Measurements from ENCODE around the gene GIMAP1.

Gene GIMAP1

DNA sequence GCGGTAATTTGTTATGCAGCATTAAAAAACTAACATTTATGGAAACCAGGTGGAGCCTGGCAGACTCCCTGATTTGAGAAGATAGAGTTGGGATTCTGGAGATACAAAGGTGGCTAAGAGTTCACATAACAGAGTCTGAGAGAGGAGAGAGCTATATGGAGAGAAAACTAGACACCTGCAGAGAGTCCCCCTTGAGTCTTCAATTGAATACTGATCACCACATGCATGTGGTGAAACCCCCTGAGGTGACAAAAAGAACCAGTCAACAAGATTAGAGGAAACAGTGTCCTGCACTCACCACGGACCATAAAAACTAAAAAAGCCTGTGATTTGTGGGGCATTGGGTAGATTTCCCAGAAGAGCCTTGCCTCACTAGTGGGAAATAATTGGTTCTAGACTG lies 20.8 kb upstream of the GIMAP1 start:
- H3K4me1 Mint-ChIP-seq, result peaks cover 12% of the 10 kb centered on the region
- ATAC-seq (replicated peaks; ENCODE audit: extremely low read depth, poor library complexity, severe bottlenecking), result no peak
- no peak overlapping the region for H3K27ac Mint-ChIP-seq (ENCODE audit: low read depth)
- H3K4me3 Mint-ChIP-seq, result no peak overlapping the region
- H3K36me3 Mint-ChIP-seq (ENCODE audit: insufficient read depth), result peaks cover 10% of the 10 kb centered on the region
- no peak for DNase-seq (ENCODE audit: low spot score in 2 of 2)
- no peaks in the 10 kb centered on the region for H3K27me3 Mint-ChIP-seq
- peaks cover 31% of the 10 kb centered on the region for H3K9me3 Mint-ChIP-seq

DNA sequence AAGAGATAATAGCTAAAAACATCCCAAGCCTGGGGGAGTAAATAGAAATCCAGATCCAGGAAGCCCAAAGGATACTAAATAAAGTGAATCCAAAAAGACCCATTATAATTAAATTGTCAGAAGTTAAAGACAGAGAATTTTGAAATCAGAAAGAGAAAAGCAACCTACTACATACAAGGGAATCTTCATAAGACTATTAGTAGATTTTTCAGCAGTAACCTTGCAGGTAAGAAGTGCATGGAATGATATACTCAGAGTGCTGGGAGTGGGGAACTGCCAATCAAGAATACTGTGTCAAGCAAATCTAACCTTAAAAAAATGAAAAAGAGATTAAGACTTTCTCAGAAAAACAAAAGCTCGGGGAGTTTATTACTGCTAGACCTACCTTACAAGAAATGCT lies 13.2 kb upstream of the GIMAP1 start:
- DNase-seq (ENCODE audit: low spot score in 2 of 2) (no peak), ATAC-seq (replicated peaks; ENCODE audit: extremely low read depth, poor library complexity, severe bottlenecking) (no peak)
- H3K9me3 Mint-ChIP-seq, result peaks cover 43% of the 10 kb centered on the region
- H3K27ac Mint-ChIP-seq (ENCODE audit: low read depth), result peak overlapping the region; percentile 35
- no peaks in the 10 kb centered on the region for H3K27me3 Mint-ChIP-seq
- H3K4me3 Mint-ChIP-seq, result no peak overlapping the region
- peaks cover 5% of the 10 kb centered on the region for H3K4me1 Mint-ChIP-seq
- H3K36me3 Mint-ChIP-seq (ENCODE audit: insufficient read depth), result peaks cover 3% of the 10 kb centered on the region

DNA sequence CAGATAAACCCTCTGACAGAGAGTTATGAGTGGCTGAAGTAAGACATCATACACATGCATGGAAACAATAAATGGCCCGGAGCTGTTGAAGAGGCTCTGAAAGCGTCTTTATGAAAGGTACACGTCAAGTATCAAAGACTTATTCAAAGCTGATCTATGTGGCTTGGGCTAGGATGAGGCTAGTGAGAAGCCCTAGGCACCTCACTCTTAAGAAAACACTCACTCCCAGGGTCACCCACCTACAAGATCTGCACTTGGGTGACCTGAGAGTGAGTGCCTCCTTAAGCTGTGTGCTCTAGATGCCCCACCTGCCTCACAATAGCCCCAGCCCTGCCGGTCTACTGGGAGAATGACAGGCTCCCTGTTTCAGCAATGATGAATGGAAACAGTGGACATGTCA lies 1.1 kb upstream of the GIMAP1 start:
- H3K27ac Mint-ChIP-seq (ENCODE audit: low read depth), result peak overlapping the region; percentile 90
- H3K27me3 Mint-ChIP-seq, result no peaks in the 10 kb centered on the region
- ATAC-seq (replicated peaks; ENCODE audit: extremely low read depth, poor library complexity, severe bottlenecking) (peak; percentile 22), DNase-seq (ENCODE audit: low spot score in 2 of 2) (no peak)
- peaks cover 28% of the 10 kb centered on the region for H3K36me3 Mint-ChIP-seq (ENCODE audit: insufficient read depth)
- peaks cover 66% of the 10 kb centered on the region for H3K4me1 Mint-ChIP-seq
- no peaks in the 10 kb centered on the region for H3K9me3 Mint-ChIP-seq
- H3K4me3 Mint-ChIP-seq, result peak overlapping the region; percentile 96

DNA sequence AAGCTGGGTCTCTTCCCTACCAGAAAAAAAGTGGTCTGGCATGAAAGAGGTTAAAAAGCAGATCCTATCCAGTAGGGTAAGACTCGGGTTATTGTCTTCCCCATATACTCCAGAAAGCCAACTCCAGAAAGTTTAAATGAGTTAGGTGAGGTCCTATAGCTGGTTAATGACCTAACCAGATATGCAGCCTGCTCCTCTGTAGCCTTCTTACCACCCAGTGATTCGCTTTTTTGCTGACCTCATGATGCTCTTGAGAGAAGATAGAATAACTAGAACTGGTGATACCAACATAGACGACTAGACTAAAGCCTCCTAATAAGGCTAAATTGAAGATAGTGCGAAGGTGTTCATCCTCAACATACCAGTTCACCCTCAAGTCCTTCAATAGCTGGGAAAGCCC lies 675 bp upstream of the GIMAP1 start:
- Mint-ChIP-seq H3K4me1 (peaks cover 67% of the 10 kb centered on the region), H3K36me3 (ENCODE audit: insufficient read depth) (peaks cover 29% of the 10 kb centered on the region), H3K27ac (ENCODE audit: low read depth) (peak overlapping the region; percentile 90), H3K27me3 (no peaks in the 10 kb centered on the region), H3K9me3 (no peaks in the 10 kb centered on the region), H3K4me3 (peak overlapping the region; percentile 96)
- DNase-seq (ENCODE audit: low spot score in 2 of 2) (no peak), ATAC-seq (replicated peaks; ENCODE audit: extremely low read depth, poor library complexity, severe bottlenecking) (peak; percentile 22)

DNA sequence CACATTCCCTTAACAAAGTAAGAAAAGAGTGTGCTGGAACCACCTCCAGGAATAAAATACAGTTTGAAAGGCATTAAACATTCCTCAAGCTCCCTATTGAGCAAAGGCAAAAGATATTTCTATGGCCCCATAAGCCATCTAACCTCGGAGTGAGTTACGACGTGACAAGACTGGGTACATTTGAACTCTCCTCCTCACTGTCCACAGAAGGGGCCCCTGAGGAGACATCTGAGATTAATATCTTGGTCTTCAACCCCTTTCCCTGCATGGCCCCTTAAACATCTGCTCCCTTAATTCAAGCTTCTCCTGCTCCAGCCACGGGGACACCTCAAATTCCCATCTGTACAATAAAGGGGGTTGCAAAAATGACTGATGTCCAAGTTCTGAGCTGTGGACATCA lies 526 bp downstream of the GIMAP1 start:
- Mint-ChIP-seq H3K27ac (ENCODE audit: low read depth) (peak overlapping the region; percentile 90), H3K9me3 (no peaks in the 10 kb centered on the region), H3K36me3 (ENCODE audit: insufficient read depth) (peaks cover 41% of the 10 kb centered on the region), H3K4me1 (peaks cover 79% of the 10 kb centered on the region), H3K4me3 (peak overlapping the region; percentile 96), H3K27me3 (no peaks in the 10 kb centered on the region)
- no peak for ATAC-seq (replicated peaks; ENCODE audit: extremely low read depth, poor library complexity, severe bottlenecking)
- DNase-seq (ENCODE audit: low spot score in 2 of 2), result no peak

DNA sequence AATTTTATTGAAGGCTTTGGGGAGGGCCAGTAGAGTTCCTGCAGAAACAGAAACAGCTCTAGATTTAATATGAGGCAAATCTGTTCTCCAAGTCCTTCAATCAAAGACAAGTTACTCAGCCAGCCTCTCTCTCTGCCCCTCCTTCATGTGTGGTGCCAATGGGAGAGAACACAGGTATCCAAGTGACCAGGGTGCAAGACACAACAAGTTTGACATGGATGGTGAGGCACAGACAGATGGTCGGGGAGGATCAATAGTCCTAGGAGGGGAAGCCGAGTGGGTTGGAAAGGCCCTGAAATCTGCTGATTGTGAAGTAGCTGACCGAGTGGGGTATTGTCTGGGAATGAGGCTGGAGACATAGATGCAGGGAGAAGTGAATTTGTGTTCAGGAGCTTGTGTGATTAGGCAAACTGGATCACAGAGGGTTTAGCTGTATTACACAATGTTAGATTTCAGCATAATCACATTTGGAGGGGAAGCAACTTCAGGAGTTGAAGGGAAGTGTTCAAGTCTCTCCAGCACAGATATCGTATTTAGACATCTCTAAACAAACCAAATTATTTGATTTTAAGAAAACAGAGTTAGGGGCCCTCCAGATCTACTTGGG lies 1.5 kb downstream of the GIMAP1 start:
- no peak for DNase-seq (ENCODE audit: low spot score in 2 of 2)
- Mint-ChIP-seq H3K36me3 (ENCODE audit: insufficient read depth) (peaks cover 51% of the 10 kb centered on the region), H3K4me3 (peak overlapping the region; percentile 96)

DNA sequence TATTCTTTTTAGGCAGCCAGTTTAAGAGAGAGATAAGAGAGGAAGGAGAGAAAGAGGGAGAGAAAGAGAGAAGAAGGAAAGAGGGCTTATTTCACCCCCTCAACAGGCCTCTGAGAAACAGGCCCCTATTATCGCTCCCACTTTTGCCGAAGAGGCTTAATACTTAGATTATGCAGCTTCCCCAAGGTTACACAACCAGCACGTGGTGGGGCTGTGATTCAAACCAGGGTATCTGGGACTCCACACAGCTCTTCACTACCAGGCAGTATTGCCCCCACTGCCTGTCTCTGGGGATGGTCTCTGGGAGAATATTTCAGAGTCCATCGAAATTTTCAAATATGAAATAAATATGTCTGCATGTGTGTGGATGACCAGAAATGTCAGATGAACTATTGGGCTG lies 3.0 kb downstream of the GIMAP1 start:
- Mint-ChIP-seq H3K9me3 (no peaks in the 10 kb centered on the region), H3K36me3 (ENCODE audit: insufficient read depth) (peaks cover 63% of the 10 kb centered on the region), H3K27ac (ENCODE audit: low read depth) (peak overlapping the region; percentile 90), H3K4me3 (peak overlapping the region; percentile 96), H3K4me1 (peaks cover 87% of the 10 kb centered on the region), H3K27me3 (no peaks in the 10 kb centered on the region)
- ATAC-seq (replicated peaks; ENCODE audit: extremely low read depth, poor library complexity, severe bottlenecking), result no peak
- DNase-seq (ENCODE audit: low spot score in 2 of 2), result no peak

More for the DNA sequence above, 1.5 kb downstream of the GIMAP1 start:
- ATAC-seq (replicated peaks; ENCODE audit: extremely low read depth, poor library complexity, severe bottlenecking), result no peak
- Mint-ChIP-seq H3K27me3 (no peaks in the 10 kb centered on the region), H3K4me1 (peaks cover 87% of the 10 kb centered on the region), H3K9me3 (no peaks in the 10 kb centered on the region), H3K27ac (ENCODE audit: low read depth) (peak overlapping the region; percentile 90)

DNA sequence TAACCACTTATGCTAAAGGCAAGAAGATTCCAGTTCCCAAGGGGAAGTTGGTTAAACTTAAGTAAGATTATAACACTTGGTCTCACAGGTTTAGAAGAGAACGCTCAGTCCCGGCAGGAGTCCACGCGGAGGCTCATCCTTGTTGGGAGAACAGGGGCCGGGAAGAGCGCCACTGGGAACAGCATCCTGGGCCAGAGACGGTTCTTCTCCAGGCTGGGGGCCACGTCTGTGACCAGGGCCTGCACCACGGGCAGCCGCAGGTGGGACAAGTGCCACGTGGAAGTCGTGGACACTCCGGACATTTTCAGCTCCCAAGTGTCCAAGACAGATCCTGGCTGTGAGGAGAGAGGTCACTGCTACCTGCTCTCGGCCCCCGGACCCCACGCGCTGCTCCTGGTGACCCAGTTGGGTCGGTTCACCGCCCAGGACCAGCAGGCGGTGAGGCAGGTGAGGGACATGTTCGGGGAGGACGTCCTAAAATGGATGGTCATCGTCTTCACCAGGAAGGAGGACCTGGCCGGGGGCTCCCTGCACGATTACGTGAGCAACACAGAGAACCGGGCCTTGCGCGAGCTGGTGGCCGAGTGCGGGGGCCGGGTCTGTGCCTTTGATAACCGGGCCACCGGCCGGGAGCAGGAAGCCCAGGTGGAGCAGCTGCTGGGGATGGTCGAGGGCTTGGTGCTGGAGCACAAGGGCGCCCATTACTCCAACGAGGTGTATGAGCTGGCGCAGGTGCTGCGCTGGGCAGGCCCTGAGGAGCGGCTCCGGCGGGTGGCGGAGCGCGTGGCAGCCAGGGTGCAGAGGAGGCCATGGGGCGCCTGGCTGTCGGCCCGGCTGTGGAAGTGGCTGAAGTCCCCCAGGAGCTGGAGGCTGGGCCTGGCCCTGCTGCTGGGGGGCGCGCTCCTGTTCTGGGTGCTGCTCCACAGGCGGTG lies 3.8 kb downstream of the GIMAP1 start:
- Mint-ChIP-seq H3K27ac (ENCODE audit: low read depth) (no peak overlapping the region), H3K36me3 (ENCODE audit: insufficient read depth) (peaks cover 65% of the 10 kb centered on the region), H3K27me3 (no peaks in the 10 kb centered on the region), H3K4me3 (peak overlapping the region; percentile 96), H3K4me1 (peaks cover 83% of the 10 kb centered on the region), H3K9me3 (no peaks in the 10 kb centered on the region)
- ATAC-seq (replicated peaks; ENCODE audit: extremely low read depth, poor library complexity, severe bottlenecking) (no peak), DNase-seq (ENCODE audit: low spot score in 2 of 2) (no peak)

DNA sequence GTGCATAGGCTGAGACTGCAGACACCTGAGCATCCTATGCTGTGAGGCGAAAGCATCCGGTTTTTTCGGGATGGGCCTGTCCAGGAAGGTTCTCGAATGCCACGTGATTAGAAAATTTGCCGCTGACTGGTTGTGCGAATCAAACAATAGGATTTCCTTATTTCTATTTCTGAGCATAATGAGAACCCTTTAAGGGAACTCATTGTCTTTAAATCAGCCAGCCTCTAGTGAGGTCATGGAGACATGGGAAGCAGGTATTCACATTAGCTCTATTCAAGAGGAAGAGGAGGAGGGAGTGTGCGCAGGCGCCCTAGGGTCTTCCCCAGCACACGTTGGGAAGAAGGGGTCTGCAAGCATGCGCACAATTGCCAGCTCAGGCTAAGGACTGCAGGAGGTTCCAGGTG lies 5.6 kb downstream of the GIMAP1 start:
- Mint-ChIP-seq H3K4me3 (peak overlapping the region; percentile 96), H3K36me3 (ENCODE audit: insufficient read depth) (peaks cover 63% of the 10 kb centered on the region), H3K27ac (ENCODE audit: low read depth) (no peak overlapping the region), H3K27me3 (no peaks in the 10 kb centered on the region), H3K9me3 (peaks cover 8% of the 10 kb centered on the region), H3K4me1 (peaks cover 77% of the 10 kb centered on the region)
- no peak for ATAC-seq (replicated peaks; ENCODE audit: extremely low read depth, poor library complexity, severe bottlenecking)
- no peak for DNase-seq (ENCODE audit: low spot score in 2 of 2)

DNA sequence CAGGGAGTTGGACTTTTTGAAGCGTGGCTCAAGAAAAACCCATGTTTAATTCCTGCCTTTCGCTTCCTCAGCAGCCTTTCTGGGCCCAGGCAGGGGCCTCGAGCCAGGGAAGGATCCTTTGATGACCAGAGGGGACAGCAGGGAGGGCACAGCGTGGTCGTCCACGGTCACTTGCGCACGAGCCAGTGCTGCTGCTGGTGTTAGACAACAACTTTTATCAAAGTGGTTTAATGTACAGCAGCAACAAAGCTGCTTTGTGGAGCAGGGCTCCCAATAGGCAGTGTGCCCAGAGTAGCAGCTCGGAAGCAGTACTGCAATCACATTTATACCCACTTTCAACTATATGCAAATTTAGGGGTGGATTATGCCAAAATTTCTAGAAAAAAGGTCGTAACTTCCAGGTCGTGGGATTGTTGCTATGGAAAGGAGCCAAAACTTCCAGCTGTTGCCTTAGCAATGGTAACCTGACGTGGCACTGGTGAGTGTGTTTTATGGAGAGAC lies 6.1 kb downstream of the GIMAP1 start:
- no peak for ATAC-seq (replicated peaks; ENCODE audit: extremely low read depth, poor library complexity, severe bottlenecking)
- peaks cover 60% of the 10 kb centered on the region for H3K36me3 Mint-ChIP-seq (ENCODE audit: insufficient read depth)
- no peak overlapping the region for H3K27ac Mint-ChIP-seq (ENCODE audit: low read depth)

DNA sequence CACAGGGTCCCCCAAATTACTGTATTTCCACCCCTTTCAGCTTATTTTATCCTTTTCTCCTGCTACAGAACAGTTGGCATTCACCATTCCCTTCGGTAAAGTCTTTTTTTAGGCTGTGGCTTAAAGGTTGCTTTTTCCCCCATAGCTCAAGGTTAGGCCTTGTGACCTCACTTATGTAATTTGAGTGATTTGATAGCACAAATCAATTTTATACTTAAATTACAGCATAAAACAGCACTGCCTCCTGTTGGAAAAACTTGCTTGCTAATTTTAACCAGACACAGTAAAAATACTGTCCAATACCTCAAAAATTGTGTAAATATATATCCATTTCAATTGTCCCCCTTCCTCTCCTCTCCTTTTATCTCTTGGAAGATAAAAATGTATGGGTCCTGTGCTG lies 7.1 kb downstream of the GIMAP1 start:
- Mint-ChIP-seq H3K36me3 (ENCODE audit: insufficient read depth) (peaks cover 53% of the 10 kb centered on the region), H3K27ac (ENCODE audit: low read depth) (no peak overlapping the region), H3K27me3 (no peaks in the 10 kb centered on the region), H3K9me3 (peaks cover 14% of the 10 kb centered on the region), H3K4me1 (peaks cover 74% of the 10 kb centered on the region), H3K4me3 (peak overlapping the region; percentile 45)
- no peak for DNase-seq (ENCODE audit: low spot score in 2 of 2)
- ATAC-seq (replicated peaks; ENCODE audit: extremely low read depth, poor library complexity, severe bottlenecking), result no peak

More for the DNA sequence above, 6.1 kb downstream of the GIMAP1 start:
- H3K9me3 Mint-ChIP-seq, result peaks cover 10% of the 10 kb centered on the region
- peaks cover 79% of the 10 kb centered on the region for H3K4me1 Mint-ChIP-seq
- no peak for DNase-seq (ENCODE audit: low spot score in 2 of 2)
- no peaks in the 10 kb centered on the region for H3K27me3 Mint-ChIP-seq
- H3K4me3 Mint-ChIP-seq, result peak overlapping the region; percentile 96

DNA sequence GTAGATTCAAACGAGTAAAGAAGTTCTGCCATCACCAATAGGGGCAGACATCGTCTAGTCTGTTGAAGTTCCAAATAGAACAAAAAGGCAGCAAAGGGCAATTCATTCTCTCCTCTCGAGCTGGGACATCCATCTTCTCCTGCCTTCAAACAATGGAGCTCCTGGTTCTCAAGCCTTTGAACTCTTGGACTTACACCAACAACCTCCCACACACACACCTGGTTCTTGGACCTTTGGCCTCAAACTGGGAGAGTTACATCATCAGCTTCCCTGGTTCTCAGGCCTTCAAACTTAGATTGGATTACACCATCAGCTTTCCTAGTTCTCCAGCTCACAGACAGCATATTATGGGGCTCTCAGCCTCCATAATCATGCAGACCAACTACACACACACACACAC lies 11.0 kb downstream of the GIMAP1 start:
- Mint-ChIP-seq H3K36me3 (ENCODE audit: insufficient read depth) (peaks cover 22% of the 10 kb centered on the region), H3K27me3 (no peaks in the 10 kb centered on the region), H3K4me1 (peaks cover 56% of the 10 kb centered on the region), H3K4me3 (peak overlapping the region; percentile 2), H3K9me3 (peaks cover 14% of the 10 kb centered on the region), H3K27ac (ENCODE audit: low read depth) (no peak overlapping the region)
- ATAC-seq (replicated peaks; ENCODE audit: extremely low read depth, poor library complexity, severe bottlenecking) (no peak), DNase-seq (ENCODE audit: low spot score in 2 of 2) (no peak)

DNA sequence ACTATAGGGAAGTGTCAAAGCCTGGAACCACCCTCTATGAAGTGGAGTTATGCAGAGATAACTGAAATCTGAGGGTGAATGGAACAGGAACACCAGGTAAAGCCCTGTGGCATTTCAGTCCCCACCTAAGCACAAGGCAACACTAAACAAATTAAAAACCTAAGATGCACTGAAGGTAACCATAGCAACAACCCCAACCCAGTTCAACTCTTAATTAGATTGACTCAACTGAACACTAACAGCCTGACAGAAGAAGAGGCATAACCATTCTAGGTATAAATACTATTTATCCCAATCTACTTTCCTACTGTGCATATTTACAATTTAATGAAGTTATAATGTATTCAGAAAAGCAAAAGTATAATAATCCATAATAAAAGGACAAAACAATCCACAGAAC lies 11.6 kb downstream of the GIMAP1 start:
- H3K9me3 Mint-ChIP-seq, result peaks cover 14% of the 10 kb centered on the region
- ATAC-seq (replicated peaks; ENCODE audit: extremely low read depth, poor library complexity, severe bottlenecking), result no peak
- H3K27me3 Mint-ChIP-seq, result no peaks in the 10 kb centered on the region
- H3K4me1 Mint-ChIP-seq, result peaks cover 55% of the 10 kb centered on the region
- H3K36me3 Mint-ChIP-seq (ENCODE audit: insufficient read depth), result peaks cover 17% of the 10 kb centered on the region
- H3K27ac Mint-ChIP-seq (ENCODE audit: low read depth), result peak overlapping the region; percentile 56
- DNase-seq (ENCODE audit: low spot score in 2 of 2), result no peak
- H3K4me3 Mint-ChIP-seq, result peak overlapping the region; percentile 2
